HEK293T (cell line): ENCODE data around the gene RBM20.

Source experiments
- CTCF ChIA-PET: fragments of 350-600 bp; formaldehyde crosslinking; extraction: SDS; loops from one replicate; lab custom pipeline; 2021; ENCODE audit warnings: antibody characterized with exemption, inconsistent platforms; lab: Yijun Ruan, JAX
- POLR2A ChIA-PET: fragments of 350-600 bp; formaldehyde crosslinking; extraction: SDS; loops from one replicate; lab custom pipeline; 2020; ENCODE audit warnings: antibody characterized with exemption, inconsistent platforms; lab: Yijun Ruan, JAX
- DNase-seq: peaks from one replicate; pipeline ENCODE4 v3.0.0; 2012; ENCODE audit warnings: mixed read lengths; ENCODE audit errors: extremely low spot score
- ARNT ChIP-seq: fragments of 450-650 bp; IDR thresholded peaks from 2 replicates; pipeline ENCODE4 v1.6.1; 2017; ENCODE audit warnings: mild to moderate bottlenecking
- BHLHE40 ChIP-seq: fragments of 450-650 bp; IDR thresholded peaks from 2 replicates; pipeline ENCODE4 v1.6.1; 2016; ENCODE audit warnings: mild to moderate bottlenecking, moderate library complexity, borderline replicate concordance
- CTBP1 ChIP-seq: fragments of 450-650 bp; IDR thresholded peaks from 2 replicates; pipeline ENCODE4 v1.6.1; 2016; ENCODE audit warnings: borderline replicate concordance
- ELF4 ChIP-seq: fragments of 450-650 bp; IDR thresholded peaks from 2 replicates; pipeline ENCODE4 v1.6.1; 2017; ENCODE audit warnings: antibody characterized with exemption
- FOXA1 ChIP-seq: fragments of 450-650 bp; IDR thresholded peaks from 2 replicates; pipeline ENCODE4 v1.6.1; 2016; ENCODE audit warnings: mild to moderate bottlenecking
- FOXK2 ChIP-seq: fragments of 450-650 bp; IDR thresholded peaks from 2 replicates; pipeline ENCODE4 v1.6.1; 2016; ENCODE audit warnings: mild to moderate bottlenecking
- FOXM1 ChIP-seq: fragments of 450-650 bp; IDR thresholded peaks from 2 replicates; pipeline ENCODE4 v1.6.1; 2017; ENCODE audit warnings: mild to moderate bottlenecking, borderline replicate concordance
- HDGF ChIP-seq: fragments of 450-650 bp; IDR thresholded peaks from 2 replicates; pipeline ENCODE4 v1.6.1; 2017; ENCODE audit warnings: antibody characterized with exemption, borderline replicate concordance
- L3MBTL2 ChIP-seq: fragments of 450-650 bp; conservative IDR thresholded peaks from 2 replicates; pipeline ENCODE4 v1.6.1; 2016; ENCODE audit warnings: mild to moderate bottlenecking
- LEF1 ChIP-seq: fragments of 450-650 bp; IDR thresholded peaks from 2 replicates; pipeline ENCODE4 v1.6.1; 2017; ENCODE audit warnings: mild to moderate bottlenecking, borderline replicate concordance
- NFRKB ChIP-seq: fragments of 450-650 bp; IDR thresholded peaks from 2 replicates; pipeline ENCODE4 v1.6.1; 2016; ENCODE audit warnings: mild to moderate bottlenecking, moderate library complexity
- PKNOX1 ChIP-seq: fragments of 450-650 bp; IDR thresholded peaks from 2 replicates; pipeline ENCODE4 v1.6.1; 2016
- SP1 ChIP-seq: fragments of 450-650 bp; IDR thresholded peaks from 2 replicates; pipeline ENCODE4 v1.6.1; 2017
- SUZ12 ChIP-seq: fragments of 450-650 bp; IDR thresholded peaks from 2 replicates; pipeline ENCODE4 v1.6.1; 2016; ENCODE audit warnings: mild to moderate bottlenecking
- TARDBP ChIP-seq: fragments of 450-650 bp; IDR thresholded peaks from 2 replicates; pipeline ENCODE4 v1.6.1; 2016
- ZNF384 ChIP-seq: fragments of 450-650 bp; IDR thresholded peaks from 2 replicates; pipeline ENCODE4 v1.6.1; 2016

RBM20 gene

GRCh38 chr10:110850099-110850498 lies 206.0 kb downstream of the RBM20 start:
- POLR2A ChIA-PET: no interaction called here

GRCh38 chr10:110851020-110851612 lies 207.0 kb downstream of the RBM20 start:
- POLR2A ChIA-PET: no interaction called here
- CTCF ChIA-PET: no interaction called here

More at GRCh38 chr10:110850099-110850498, 206.0 kb downstream of the RBM20 start:
- CTCF ChIA-PET: no interaction called here
- DNase-seq: no peak
- TF ChIP-seq SUZ12 (no peak), FOXA1 (no peak), SP1 (no peak), TARDBP (no peak), FOXM1 (no peak), HDGF (no peak), ZNF384 (no peak), CTBP1 (no peak), BHLHE40 (no peak), ELF4 (no peak), NFRKB (no peak), LEF1 (no peak), FOXK2 (no peak), L3MBTL2 (no peak), ARNT (no peak)

GRCh38 chr10:110852255-110852896 lies 208.2 kb downstream of the RBM20 start:
- POLR2A ChIA-PET: no interaction called here

More at GRCh38 chr10:110851020-110851612, 207.0 kb downstream of the RBM20 start:
- DNase-seq: no peak
- TF ChIP-seq ZNF384 (no peak), ELF4 (no peak), HDGF (no peak), BHLHE40 (no peak), ARNT (no peak), FOXA1 (no peak), FOXM1 (no peak), NFRKB (no peak), SP1 (no peak), PKNOX1 (no peak), FOXK2 (no peak), L3MBTL2 (no peak), LEF1 (no peak), TARDBP (no peak), CTBP1 (no peak)

GRCh38 chr10:110852947-110853346 lies 208.8 kb downstream of the RBM20 start:
- CTCF ChIA-PET: interaction anchor here (0.8 kb wide), 1 partner anchor 14 kb away, joined by 5 read pairs; no protein-coding TSS in a partner anchor
- TF ChIP-seq CTBP1 (no peak), ELF4 (no peak), FOXK2 (no peak), SUZ12 (no peak), HDGF (no peak), NFRKB (no peak), FOXM1 (no peak), SP1 (no peak), TARDBP (no peak), FOXA1 (no peak), L3MBTL2 (no peak), ARNT (no peak), ZNF384 (no peak), BHLHE40 (no peak), LEF1 (no peak), PKNOX1 (no peak)
- POLR2A ChIA-PET: no interaction called here
- DNase-seq: no peak

More at GRCh38 chr10:110852255-110852896, 208.2 kb downstream of the RBM20 start:
- TF ChIP-seq BHLHE40: no peak
- no peak for TF ChIP-seq HDGF
- no peak for TF ChIP-seq PKNOX1
- no peak for TF ChIP-seq CTBP1
- TF ChIP-seq NFRKB: no peak
- no peak for TF ChIP-seq ZNF384
- TF ChIP-seq FOXK2: no peak
- no peak for TF ChIP-seq ARNT
- no peak for TF ChIP-seq SUZ12
- no peak for TF ChIP-seq L3MBTL2
- TF ChIP-seq TARDBP: no peak
- no peak for TF ChIP-seq FOXA1
- TF ChIP-seq FOXM1: no peak
- no peak for TF ChIP-seq SP1
- TF ChIP-seq ELF4: no peak
- CTCF ChIA-PET: interaction anchor here (0.8 kb wide), 1 partner anchor 15 kb away, joined by 5 read pairs; no protein-coding TSS in a partner anchor
- DNase-seq: peak; percentile 7

GRCh38 chr10:110853921-110854605 lies 209.9 kb downstream of the RBM20 start:
- CTCF ChIA-PET: no interaction called here
- DNase-seq: no peak
- POLR2A ChIA-PET: no interaction called here
- TF ChIP-seq CTBP1: no peak
- no peak for TF ChIP-seq ARNT
- no peak for TF ChIP-seq SUZ12
- TF ChIP-seq FOXM1: no peak
- no peak for TF ChIP-seq LEF1
- no peak for TF ChIP-seq PKNOX1
- no peak for TF ChIP-seq HDGF
- TF ChIP-seq SP1: no peak
- no peak for TF ChIP-seq L3MBTL2
- no peak for TF ChIP-seq FOXA1
- no peak for TF ChIP-seq ELF4
- TF ChIP-seq BHLHE40: no peak
- TF ChIP-seq ZNF384: no peak
- TF ChIP-seq TARDBP: no peak
- TF ChIP-seq NFRKB: no peak
